Stimulated activated CD4-positive, alpha-beta T cell treated with anti-CD3 and anti-CD28 coated beads, Interleukin-4, amount 100 ng/mL, for 48 hours (primary cell): ENCODE data around the gene DPCD.

Experiments used
- DNase-seq, 2 donors: peaks; one replicate each; pipeline ENCODE4 v3.0.0-alpha.2; 2020; ENCODE audit warnings: low read depth in 2 of 2

Gene DPCD

DNA sequence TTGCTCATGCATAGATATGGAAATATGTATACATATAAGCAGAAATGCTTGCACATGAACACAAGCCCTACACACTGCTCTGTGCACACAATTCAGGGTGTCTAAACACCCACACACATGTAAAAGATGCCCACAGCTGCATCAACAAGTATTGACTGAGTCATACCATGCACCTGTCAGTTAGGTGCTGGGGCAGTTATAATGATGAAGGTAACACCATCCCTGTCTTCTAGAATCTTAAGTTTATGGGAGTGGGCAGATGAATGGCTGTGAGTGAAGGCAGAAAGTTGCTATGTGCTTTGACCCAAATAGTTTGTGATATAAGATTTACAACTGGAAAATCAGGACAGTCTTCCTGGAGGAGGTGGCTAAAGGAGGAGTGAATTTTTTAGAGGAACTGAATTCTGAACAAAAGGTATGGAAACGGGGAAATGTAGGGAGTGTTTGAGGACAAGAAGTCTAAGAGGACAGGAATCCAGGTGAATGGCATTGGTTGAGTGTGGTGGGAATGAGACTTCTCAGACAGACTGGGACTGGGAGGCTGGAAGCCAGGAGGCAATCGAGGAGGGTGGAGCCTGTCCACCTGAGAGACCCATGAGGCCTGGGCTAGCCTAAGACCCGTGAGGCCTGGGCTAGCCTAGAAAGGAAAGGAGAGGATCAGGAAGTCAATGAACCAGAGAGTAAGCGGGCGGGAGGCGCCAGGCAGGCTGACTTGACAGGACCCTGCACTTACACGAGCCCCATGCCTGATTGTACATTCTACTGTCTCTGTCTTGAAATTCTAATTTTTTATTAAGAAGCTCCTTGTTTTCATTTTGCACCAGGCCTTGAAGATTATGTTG is 20.7 kb upstream of the DPCD start:
- no peak for DNase-seq

DNA sequence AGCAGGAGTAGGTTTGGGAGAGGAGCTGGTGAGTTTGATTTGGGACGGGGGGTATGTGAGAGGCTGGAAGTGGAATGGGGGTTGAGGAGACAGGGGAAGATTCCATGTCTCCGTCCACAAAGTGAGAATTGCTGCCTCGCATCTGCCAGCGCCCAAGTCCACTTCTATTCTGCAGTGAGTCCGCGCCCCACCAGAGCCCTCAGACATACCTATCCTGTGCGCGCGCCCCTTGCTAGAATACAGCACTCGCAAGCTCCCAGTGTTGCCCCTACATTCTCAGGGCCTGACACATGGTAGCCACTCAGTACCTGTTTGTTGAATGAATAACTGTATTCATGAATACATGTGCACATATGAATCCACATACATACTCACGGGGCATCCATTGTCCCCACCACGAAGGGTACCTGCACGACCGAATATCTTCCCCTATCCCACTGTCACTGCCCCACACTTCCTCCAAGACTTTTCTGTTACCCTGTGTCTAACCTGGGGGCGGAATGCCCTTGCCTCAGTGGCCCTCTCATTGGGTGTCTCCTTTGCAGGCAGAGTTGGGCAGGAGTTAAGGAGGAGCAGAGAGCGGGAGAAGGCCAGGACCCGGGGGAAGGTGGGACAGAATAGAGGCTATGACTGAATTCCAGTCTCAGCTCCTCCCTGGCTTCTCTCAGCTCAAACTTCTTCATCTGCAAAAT is 19.9 kb upstream of the DPCD start:
- DNase-seq = no peak

DNA sequence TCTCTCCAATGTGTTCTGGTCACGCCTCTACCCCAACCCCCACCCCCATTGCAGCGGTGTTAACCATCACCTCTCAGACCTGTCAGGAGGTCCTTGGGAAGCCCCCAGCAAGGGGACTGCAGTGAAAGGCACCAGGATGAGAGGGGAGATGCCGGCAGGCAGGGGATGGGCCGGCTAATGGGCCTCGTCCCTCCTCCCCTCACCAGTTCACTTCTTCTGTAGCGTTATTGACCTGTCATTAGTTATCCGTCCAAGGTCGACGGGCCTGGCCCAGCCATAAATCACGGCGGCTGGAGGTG is 18.8 kb upstream of the DPCD start:
- no peak for DNase-seq

DNA sequence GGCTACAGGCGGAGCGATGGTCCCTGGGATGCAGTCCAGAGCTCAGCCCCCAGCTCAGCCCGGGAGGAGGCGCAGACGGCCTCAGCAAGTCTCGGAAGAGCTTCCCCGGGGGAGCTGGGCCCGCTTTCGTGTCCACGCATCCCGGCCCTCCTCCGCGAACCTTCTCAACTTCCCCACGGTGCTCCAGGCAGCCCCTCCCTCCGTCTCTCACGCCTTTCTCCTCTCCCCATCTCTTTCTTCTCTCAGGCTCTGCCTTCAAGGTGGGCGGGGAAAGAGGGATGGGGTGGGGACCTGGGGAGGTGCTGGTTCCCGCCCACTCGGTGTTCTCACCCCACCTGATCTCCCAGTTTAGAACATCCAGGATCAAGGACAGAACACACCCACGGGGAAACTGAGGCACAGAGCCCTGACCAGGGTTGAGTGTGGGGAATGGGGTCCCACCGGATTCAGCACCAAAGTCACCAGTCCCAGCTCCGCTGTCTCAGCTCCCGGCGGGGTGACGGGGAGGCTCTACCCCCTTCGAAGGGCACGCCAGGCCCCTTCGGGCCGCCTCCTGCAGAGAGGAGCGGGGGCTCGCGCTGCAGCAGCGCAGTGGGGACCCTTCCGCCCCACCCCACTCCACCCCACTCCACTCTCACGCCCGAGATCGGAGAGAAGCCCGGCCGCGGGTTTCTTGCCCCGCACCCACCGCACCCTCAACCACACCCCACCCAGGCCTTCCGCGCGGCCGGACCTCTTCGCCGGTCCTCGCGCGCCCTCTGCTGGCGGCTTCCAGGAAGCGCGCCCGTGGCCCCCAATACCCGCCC is 18.3 kb upstream of the DPCD start:
- DNase-seq = peak; percentile 69 to 84

DNA sequence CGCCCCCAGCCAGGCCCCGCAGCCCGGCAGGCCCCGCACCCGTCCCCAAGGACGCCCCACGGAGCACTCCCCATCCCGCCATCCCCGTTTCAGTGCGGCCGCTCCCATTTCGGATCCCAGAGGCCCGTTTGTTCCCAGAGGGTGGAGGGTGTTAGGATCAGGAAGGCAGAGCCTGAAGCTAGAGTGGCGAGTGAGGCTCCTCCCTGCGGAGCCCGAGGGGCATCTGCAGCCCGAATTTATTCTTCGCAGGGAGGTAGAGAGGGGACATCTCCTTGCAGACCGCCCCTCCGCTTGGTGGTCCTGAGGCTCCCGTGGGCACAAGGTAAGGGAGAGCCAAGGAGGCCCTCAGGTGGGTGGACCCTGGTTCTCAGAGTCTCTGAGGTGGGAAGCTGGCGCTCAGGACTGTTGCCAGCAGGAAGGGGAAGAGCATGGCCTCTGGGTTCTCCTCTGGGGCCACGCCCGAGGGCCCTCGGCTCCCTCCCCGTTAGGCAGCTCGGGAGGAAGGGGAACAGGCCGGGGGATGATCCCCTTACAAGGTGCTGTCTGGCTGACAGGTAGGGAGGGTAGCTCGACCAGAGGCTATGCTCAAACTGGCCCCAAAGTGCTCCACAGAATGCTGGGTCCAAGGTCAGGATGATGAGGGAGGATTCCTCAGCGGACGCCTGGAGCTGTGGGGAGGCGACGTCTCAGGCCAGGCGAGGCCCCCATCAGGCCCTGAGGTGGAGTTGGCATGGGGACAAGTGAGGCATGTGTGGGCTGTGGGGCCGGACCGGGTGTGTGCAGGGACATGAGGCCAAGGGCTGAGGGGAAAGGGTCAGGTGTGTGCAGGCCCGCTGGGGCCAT is 17.5 kb upstream of the DPCD start:
- DNase-seq = no peak

DNA sequence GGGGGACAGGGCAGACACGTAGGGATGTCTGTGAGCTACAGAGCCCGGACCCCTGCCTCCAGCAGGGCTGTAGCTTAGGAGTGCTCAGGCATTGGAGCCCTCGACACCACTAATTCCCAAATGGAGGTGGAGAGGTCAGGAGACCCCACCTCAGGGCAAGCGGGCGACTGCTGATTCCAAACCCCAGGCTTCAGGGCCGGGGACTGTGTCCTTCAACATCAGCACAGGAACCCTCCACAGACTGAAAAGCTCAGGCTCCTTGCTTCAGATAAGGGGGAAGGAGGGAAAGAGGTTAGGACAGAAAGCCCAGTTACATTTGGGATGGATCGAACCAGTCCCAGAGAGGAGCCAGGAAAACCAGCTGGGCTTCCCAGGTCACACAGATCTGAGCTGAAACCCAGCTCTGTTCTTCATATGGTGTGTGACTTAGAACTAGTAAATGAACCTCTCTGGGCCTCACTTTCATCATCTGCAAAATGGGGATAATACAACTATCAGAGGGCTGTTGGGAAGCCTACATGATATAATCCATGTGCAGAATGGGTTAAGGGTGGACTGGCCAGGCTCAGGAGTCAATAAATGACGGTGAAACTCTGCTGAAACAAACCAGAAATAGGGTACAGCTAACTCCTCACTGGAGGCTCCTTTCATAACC is 16.7 kb upstream of the DPCD start:
- no peak for DNase-seq

DNA sequence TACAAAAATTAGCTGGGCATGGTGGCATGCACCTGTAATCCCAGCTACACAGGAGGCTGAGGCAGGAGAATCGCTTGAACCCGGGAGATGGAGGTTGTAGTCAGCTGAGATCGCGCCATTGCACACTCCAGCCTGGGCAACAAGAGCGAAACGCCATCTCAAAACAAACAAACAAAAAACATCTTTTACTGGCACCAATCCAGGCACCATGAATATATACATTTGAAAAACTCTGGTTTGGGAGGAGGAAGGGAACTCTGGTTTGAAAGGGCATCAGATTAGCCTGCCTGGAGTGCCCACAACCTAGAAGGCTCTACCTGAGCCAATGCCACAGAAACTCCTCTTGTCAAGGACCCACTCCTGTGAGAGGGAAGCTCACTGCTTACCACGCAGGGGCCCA is 16.0 kb upstream of the DPCD start:
- no peak for DNase-seq

DNA sequence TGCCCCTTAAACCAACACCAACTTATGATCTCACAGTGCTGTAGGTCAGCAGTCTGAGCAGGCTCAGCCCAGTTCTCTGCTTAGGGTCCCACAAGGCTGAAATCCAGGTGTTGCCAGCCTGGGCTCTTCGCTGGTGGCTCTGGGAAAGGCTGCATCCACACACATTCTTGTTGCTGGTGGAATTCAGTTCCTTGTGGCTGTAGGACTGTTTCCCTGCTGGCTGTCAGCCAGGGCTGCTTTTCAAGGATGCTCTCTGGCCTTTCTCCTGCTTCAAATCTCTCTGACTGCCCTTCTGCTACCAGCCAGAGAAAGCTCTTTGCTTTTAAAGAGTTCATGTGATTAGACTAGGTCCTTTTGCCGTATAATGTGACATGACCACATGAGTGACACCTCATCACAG is 15.3 kb upstream of the DPCD start:
- DNase-seq = no peak

DNA sequence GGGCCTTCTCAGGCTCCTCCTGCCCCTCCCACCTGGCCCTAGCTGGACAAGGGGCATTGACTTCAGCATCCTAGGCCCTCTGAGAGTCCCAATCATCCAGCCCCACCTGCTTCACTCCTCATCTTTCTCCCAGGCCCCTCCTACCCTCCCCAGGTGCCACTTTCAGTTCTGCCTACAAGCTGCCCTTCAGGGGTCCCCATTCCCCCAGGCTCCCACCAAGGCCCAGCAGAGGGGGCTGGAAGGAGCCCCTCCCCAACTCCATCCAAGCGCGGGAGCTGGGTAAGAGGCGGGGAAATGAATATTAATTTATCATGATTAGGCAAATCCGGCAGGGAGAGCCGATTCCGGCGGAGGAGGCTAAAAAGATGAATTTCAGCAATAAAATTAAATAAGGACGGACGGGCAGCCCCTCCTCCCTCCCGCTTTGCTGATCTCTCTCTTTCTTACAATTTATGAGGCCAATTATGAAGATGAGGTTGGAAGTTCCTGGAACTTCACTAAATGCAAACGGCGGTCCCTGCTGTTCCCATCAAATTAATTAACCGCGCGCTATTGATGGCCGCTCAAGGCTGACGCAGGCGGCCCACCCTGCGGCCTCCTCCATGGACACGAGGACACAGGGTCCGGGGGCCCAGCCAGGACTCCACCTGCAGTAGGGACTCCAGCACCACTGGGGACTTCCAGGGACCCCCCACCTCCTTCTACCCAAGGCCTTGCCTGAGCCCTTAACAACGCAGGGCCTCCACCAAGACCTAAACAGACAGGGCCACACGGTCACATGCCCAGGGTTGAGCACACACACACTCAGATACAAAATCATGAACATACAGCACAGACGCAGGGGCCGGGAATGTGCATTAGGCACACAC is 14.0 kb upstream of the DPCD start:
- DNase-seq = no peak

DNA sequence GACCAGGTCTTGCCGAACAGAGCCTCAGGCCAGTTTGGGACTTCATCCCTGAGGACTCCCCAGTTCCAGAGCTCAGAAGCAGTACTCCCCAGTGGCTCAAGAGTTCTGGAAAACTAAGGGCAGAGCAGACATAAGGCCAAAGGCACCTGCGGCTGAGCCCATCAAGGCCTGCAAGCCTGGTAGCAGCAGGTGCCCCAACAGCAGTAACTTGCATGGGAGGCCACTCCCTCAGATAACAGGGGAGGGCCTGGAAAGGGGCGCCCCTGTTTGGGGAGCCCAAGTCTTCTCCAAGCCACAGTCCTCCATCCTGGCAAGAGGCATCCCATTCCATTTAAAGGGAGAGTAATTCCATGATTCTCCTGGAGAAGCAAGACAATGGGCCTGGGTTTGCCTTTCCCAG is 13.0 kb upstream of the DPCD start:
- DNase-seq = no peak

DNA sequence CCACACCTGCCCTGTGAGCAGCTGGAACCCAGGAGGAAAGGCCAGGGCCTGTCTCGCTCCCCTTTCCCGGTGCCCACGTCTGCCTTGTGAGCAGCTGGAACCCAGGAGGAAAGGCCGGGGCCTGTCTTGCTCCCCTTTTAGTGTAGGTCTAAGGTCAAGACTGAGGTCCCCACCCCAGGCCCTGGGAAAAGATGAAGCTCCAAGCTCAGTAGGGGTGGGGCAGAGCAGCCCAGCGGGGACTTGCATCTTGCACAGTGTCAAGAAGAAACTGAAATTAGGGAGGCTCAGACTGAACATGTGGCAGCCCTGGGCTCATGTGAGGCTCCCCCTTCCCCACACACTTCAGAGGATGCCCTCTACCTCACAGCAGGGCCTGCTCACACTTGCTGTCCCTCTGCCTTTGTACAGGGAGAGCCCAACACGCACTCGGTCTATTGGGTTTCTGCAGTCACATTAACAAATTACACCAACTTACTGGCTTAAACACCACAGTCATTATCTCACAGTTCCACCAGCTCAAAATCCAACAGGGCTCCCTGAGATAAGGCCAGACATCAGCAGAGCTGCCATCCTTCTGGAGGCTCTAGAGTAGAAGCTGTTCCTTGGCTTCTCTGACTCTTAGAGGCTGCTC is 12.4 kb upstream of the DPCD start:
- DNase-seq = no peak

DNA sequence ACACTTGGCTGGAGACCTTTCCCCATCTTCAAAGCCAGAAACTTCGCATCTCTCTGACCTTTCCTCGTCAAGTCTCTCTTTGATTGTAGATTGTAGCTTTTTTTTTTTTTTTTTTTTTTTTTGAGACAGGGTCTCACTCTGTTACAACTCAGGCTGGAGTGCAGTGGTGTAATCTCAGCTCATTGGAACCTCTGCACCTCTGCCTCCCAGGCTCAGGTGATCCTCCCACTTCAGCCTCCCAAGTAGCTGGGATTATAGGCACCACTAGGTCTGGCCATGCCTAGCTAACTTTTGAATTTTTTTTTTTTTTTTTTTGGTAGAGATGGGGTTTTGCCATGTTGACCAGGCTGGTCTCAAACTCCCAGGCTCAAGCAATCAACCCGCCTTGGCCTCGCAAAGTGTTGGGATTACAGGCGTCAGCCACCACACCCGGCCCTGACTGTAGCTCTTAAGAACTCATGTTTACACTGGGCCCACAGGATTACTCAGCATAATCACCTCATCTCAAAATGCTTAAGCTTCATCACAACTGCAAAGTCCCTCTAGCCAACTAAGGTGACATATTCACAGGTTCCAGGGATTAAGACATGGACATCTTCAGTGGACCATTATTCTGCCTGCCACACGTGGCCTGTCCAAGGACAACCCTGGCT is 11.8 kb upstream of the DPCD start:
- no peak for DNase-seq

DNA sequence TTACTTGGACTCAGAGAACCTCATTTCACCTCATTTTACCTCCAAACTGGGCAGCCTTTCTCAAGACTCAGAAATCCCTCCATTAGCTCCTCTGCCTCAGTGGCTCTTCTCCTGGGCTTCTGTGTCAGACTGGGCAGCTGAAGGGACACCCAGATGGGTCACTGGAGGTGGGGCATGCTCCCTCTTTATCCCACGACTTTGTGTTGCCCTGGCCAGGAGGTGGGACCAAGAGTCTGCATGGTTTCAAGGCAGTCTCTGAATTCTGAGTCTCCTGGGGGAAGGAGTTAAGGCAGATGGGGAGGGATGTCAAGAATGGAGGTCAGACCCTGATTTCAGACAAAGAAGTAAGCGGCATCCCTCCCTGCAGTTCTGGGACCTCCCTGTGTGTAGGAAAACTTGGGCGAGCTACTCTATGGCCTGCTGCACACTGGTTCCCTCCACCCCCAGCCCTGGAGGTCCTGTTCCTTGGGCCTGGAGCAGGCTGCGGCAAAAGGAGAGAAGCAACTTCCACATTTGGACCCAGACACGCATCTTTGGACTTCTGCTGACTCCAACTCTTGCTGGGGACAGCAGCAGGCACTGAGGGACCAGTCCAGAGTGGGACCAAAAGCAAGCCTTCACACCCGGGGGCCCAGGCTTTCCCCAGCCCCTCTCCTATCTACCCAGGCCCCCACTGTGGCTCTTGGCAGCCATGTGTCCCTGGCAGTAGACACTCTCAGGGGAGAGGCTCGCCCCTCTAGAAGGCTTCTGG is 10.8 kb upstream of the DPCD start:
- no peak for DNase-seq

DNA sequence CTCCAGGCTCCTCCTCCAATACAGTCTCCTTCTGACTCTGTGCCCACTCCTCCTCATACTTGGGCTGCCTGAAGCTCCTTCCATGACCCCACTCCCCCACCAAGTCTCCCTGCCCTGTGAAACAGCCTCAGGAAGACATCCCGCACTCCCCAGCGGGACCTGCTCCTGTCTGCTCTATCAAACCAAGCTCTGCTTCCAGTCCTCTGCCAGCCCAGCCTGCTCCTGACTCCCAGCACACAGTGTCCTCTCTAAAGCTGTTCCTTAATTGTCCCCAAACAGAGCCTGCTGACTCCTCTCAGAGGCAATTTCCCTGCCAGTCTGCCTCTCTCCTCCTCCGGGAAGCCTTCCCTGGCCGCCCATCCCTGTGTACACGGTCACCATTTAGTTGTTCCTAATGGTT is 9.9 kb upstream of the DPCD start:
- no peak for DNase-seq

DNA sequence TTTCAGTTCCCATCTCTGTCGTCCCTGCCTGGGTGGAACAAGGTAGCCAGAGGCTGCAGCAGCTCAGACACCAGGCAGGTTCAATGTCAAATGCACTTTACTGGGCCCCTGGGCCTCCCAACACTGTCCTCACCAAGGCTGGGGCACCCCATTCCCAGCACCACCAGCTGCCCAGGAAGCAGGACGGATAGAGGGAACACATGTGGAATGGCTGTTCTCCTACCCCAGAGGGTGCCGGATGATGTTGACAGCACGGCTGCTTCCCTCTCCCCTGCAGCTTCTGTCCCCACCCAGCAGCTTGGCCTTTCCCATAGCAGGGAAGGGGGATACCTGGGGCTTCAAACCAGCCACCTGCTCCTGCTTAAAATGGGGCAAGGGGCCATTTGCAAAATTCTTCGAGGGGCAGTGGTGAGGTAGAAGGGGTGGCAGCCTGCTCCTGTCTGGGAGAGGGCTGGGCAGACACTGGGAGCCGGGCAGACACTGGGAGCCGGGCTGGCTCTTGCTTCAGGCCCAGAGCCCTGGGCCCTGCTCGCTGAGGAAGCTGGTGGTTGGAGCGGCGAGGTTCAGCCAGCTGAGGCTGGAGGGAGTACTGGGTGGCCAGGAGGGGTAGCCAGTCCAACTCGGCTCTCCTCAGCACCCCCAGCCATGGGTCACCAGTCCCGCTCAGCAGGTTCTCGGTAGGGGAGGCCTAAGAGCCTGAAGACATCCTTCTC is 9.2 kb upstream of the DPCD start:
- DNase-seq = no peak

DNA sequence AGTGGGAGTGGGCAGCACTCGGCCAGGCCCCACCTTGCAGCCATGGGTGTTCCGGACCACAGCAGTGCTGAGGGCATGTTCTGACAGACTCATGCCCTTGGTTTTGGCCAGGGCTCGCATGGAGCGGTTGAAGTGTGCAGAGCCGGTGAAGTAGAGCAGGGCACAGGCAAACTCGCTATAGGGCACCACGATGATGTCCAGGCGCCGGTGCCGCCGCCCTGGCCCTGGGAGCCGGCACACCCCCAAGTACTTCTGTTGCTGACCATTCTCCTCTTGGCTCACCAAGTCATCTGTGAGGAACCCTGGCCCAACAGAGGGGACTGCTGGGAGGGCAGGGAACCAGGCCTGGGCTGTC is 8.6 kb upstream of the DPCD start:
- DNase-seq = no peak

DNA sequence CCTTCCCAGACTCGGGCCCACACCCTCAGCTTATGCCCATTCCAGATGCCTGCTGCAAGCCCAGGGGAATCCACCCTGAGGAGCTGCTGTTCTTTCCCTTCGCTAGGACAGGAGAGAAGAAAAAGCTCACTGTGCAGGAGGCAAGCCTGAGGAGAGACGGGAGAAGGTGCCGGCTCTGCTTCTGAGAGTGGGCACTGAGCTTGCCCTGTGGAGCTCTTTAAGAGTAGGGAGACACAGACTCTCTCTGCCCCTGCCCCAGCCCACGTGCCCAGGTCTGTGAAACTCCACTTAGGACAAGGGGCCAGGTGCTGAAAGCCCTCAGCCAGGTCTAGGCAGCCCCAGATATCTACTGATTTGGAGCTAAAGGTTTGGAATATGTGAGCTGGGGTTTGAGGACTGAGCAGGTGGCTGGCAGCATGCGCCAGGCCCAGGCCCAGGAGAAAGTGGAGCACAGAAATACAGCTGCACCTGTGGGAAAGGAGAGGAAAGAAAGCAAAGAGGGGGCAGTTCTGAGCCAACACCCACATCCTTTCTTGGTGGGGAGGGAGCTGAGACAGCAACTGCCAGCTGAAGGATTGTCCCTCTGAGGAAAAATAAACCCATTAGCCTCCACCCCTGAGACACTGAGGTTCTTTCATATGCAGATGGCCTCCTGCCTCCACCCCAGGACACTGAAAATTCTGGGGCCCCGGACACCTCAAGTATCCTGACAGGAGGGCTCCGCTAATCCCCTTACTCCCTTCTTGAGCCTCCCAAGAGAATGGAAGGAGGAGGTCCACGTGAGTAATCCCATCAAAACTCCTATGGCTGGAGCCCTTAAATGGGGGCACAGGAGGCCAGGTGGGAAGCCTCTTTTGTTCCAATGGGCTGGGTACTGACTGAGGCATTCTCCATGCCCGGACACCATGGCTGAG is 7.4 kb upstream of the DPCD start:
- no peak for DNase-seq
